GM10248 (cell line): Measurements from ENCODE around the gene POLK.

ENCODE experiments used
- CTCF ChIA-PET: fragments of 300-600 bp; sonication (Branson Sonifier 250); formaldehyde crosslinking; extraction: SDS; loops from one replicate; lab custom pipeline; 2021; ENCODE audit warnings: antibody characterized with exemption; lab: Yijun Ruan, JAX
- POLR2A ChIA-PET: fragments of 350-650 bp; sonication (Branson Sonifier 250); formaldehyde crosslinking; extraction: SDS; loops from one replicate; lab custom pipeline; 2020; ENCODE audit warnings: antibody characterized with exemption; lab: Yijun Ruan, JAX
- DNase-seq: peaks from one replicate; pipeline ENCODE4 v3.0.0; 2012; ENCODE audit errors: extremely low spot score
- CTCF ChIP-seq: IDR thresholded peaks from 2 replicates; pipeline ENCODE4 v1.5.1; 2012; ENCODE audit warnings: mild to moderate bottlenecking, low read depth; ENCODE audit errors: extremely low read depth, missing control alignments, control extremely low read depth

Gene POLK

GRCh38 chr5:75639535-75640311, 128.0 kb downstream of the POLK start:
- TF ChIP-seq CTCF = no peak
- ChIA-PET CTCF (interaction anchor here (1.3 to 1.4 kb wide), 2 partner anchors 17 to 20 kb away, joined by 3 read pairs; no protein-coding TSS in a partner anchor), POLR2A (no interaction called here)
- no peak for DNase-seq

- TF ChIP-seq CTCF = no peak
- POLR2A ChIA-PET = no interaction called here
- CTCF ChIA-PET = no interaction called here
- no peak for DNase-seq
These were observed 128.7 kb downstream of the POLK start for GRCh38 chr5:75640395-75640794.

GRCh38 chr5:75640826-75641225, 129.1 kb downstream of the POLK start:
- POLR2A ChIA-PET = no interaction called here
- no peak for TF ChIP-seq CTCF
- CTCF ChIA-PET = no interaction called here
- DNase-seq = no peak

GRCh38 chr5:75648712-75649111, 137.0 kb downstream of the POLK start:
- POLR2A ChIA-PET = no interaction called here
- CTCF ChIA-PET = interaction anchor here (1.0 kb wide), 1 partner anchor 18 kb away, joined by 3 read pairs; no protein-coding TSS in a partner anchor
- TF ChIP-seq CTCF = no peak
- DNase-seq = peak; percentile 48
